Activated naive CD8-positive, alpha-beta T cell (primary cell): Measurements from ENCODE around the gene EFCAB6.
A peak's percentile ranks its signal among the peaks of the same experiment; 100 is the strongest.

Experiments used
- H3K27ac Mint-ChIP-seq: one replicate; pipeline ENCODE4 v1.8.0; 2021; ENCODE audit warnings: mixed read lengths
- H3K27me3 Mint-ChIP-seq: one replicate; pipeline ENCODE4 v1.8.0; 2021; ENCODE audit warnings: mixed read lengths
- H3K36me3 Mint-ChIP-seq: one replicate; pipeline ENCODE4 v1.8.0; 2021; ENCODE audit warnings: mixed read lengths
- H3K4me1 Mint-ChIP-seq: one replicate; pipeline ENCODE4 v1.8.0; 2021; ENCODE audit warnings: low read depth, mixed read lengths
- H3K4me3 Mint-ChIP-seq: one replicate; pipeline ENCODE4 v1.8.0; 2021; ENCODE audit warnings: mild to moderate bottlenecking, mixed read lengths
- H3K9me3 Mint-ChIP-seq: one replicate; pipeline ENCODE4 v1.8.0; 2021; ENCODE audit warnings: low read depth, mixed read lengths

EFCAB6 gene, protein sequence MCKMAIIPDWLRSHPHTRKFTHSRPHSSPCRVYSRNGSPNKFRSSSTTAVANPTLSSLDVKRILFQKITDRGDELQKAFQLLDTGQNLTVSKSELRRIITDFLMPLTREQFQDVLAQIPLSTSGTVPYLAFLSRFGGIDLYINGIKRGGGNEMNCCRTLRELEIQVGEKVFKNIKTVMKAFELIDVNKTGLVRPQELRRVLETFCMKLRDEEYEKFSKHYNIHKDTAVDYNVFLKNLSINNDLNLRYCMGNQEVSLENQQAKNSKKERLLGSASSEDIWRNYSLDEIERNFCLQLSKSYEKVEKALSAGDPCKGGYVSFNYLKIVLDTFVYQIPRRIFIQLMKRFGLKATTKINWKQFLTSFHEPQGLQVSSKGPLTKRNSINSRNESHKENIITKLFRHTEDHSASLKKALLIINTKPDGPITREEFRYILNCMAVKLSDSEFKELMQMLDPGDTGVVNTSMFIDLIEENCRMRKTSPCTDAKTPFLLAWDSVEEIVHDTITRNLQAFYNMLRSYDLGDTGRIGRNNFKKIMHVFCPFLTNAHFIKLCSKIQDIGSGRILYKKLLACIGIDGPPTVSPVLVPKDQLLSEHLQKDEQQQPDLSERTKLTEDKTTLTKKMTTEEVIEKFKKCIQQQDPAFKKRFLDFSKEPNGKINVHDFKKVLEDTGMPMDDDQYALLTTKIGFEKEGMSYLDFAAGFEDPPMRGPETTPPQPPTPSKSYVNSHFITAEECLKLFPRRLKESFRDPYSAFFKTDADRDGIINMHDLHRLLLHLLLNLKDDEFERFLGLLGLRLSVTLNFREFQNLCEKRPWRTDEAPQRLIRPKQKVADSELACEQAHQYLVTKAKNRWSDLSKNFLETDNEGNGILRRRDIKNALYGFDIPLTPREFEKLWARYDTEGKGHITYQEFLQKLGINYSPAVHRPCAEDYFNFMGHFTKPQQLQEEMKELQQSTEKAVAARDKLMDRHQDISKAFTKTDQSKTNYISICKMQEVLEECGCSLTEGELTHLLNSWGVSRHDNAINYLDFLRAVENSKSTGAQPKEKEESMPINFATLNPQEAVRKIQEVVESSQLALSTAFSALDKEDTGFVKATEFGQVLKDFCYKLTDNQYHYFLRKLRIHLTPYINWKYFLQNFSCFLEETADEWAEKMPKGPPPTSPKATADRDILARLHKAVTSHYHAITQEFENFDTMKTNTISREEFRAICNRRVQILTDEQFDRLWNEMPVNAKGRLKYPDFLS (N-terminal part only)

DNA sequence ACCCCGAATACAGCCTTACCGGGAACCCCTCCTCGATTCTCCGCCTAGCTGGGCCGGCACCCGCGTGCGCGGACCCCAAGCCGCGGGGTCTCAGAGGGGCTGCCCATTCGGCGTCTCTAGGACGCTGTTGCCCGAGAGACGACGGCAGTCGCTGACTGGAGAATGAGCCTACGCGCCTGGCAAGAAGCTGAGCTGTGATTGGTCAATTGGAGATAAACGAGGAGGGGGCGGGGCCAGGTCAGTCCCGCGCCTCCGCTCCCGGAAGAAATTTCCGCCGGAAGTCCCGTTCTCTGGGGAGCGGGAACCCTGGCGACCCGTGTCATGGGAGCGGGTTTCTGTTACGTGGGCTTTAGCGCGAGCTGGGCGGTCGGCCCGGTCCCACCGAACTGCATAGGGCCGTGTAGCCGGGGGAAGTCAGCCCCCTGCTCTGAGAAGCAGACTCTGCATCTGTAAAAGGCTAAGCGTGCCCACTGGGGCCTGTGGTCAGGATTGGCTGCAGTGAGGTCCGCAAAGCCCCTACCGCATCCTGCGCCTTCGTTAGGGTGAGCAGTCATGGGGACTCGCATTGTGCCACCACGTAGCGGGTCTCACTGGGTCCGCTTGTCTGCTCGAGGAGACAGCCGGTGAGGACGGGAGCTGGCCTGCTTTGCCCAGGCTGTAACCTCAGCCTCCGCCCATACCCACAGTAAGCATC, at the start of gene EFCAB6:
EFCAB6 (minus strand) TSS at position 157 of the 694 bp plus-strand sequence. CDS start 29,987 bp downstream, outside the sequence.
- Mint-ChIP-seq H3K4me3 (peak within 1 kb of the TSS; percentile 94), H3K4me1 (peaks cover 23% of the 10 kb centered on the region), H3K27me3 (no peaks in the 10 kb centered on the region), H3K27ac (peak within 1 kb of the TSS; percentile 82), H3K9me3 (no peaks in the 10 kb centered on the region), H3K36me3 (peaks cover 7% of the 10 kb centered on the region)

DNA sequence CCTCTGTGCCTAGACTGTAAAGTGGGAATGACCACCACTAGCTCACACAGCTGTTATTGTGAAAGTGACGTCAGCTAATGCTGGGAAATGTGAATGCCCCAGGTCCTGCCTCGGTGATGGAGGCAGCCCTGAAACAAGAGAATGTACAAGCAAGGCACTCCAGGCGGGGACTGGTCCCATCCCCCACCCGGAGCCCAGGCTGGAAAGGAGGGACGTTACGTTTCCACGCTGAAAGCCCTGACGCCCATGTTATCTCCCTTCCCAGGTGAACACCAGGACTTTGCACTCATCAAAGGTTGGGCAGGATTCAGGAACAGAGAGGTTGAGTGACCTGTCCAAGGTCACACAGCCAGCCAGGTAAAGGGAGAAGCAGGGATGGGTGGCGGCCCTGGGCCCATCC, 49.4 kb upstream of the EFCAB6 start:
- Mint-ChIP-seq H3K4me1 (peaks cover 4% of the 10 kb centered on the region), H3K27me3 (peaks cover 46% of the 10 kb centered on the region), H3K27ac (peak overlapping the region; percentile 8), H3K9me3 (no peaks in the 10 kb centered on the region), H3K36me3 (no peaks in the 10 kb centered on the region), H3K4me3 (peak overlapping the region; percentile 51)

DNA sequence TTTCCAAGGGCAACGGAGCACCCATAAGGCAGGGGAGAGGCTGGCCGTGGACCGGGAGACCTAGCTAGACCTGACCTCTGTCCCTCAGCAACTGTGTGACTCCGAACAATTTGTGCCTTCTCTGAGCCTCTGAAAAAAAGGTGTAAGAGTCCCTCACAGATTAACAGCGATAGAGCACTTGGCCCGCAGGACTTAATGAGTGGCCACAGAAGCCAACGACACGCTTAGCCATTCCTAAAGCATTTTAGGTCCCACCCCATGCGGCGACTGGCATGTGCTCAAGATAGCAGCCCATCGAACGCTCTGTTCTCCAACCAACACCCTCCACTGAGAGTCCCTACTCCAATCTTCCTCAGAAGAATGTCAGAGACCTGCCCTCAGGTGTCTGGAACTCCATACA, 48.7 kb upstream of the EFCAB6 start:
- Mint-ChIP-seq H3K27ac (no peak overlapping the region), H3K4me3 (peak overlapping the region; percentile 25), H3K36me3 (no peaks in the 10 kb centered on the region), H3K4me1 (peaks cover 4% of the 10 kb centered on the region), H3K27me3 (peaks cover 43% of the 10 kb centered on the region), H3K9me3 (no peaks in the 10 kb centered on the region)

DNA sequence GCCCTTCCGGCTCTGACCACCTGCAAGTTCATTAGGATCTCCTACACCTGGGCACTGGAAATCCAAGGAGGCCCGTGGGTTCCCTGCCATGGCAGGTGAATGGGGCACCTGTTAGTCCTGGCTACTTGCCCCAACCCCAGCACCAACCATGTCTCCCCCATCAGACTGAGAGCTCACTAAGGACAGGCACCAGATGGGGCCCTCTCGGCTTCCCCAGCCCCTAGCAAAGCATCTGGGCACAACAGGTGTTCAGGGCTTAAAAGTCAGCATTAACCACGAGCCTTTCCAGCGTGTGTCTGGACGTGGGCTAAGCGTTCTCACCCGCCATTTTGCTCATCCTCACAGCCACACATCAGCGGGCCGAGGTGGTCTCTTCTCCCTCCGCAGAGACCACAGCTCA, 48.0 kb upstream of the EFCAB6 start:
- Mint-ChIP-seq H3K9me3 (no peaks in the 10 kb centered on the region), H3K36me3 (no peaks in the 10 kb centered on the region), H3K4me1 (peaks cover 4% of the 10 kb centered on the region), H3K27ac (no peak overlapping the region), H3K27me3 (peaks cover 42% of the 10 kb centered on the region), H3K4me3 (no peak overlapping the region)

DNA sequence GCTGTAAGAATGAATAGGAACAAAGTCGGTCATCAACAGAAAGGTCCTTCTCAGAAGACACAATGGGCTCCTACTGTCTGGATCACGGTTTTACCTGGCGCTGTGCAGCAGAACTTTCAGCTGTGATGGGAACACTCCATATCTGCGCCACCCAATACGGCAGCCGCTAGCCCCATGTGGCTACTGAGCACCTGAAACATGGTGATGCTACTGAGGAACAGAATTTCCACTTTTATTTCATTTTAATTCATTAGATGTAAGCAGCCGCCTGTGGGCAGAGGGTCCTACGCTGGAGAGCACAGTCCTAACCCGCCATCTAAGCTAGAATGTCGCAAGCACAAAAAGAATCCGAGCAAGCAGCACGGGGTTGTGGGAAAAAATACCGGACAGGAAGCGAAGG, 47.5 kb upstream of the EFCAB6 start:
- Mint-ChIP-seq H3K4me3 (no peak overlapping the region), H3K9me3 (no peaks in the 10 kb centered on the region), H3K4me1 (peaks cover 4% of the 10 kb centered on the region), H3K27me3 (peaks cover 37% of the 10 kb centered on the region), H3K36me3 (no peaks in the 10 kb centered on the region), H3K27ac (no peak overlapping the region)

DNA sequence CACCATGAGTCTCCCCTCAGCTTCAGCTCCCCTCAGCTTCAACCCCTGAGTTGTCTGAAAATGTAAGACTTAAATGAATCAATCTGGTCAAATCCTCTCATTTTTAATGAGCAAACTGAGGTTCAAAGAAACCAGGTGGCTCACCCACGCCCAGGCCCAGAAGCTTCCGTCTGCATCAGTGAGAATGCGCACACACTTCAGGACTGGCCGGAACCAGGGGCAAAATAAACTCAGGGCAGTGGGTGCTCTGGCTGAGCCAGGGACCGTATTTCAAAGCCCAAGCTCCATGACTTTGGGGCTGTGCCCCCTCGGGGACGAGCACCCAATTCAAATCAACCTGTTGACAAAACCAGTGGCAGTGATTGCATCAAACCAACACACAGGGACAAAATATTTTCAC, 47.1 kb upstream of the EFCAB6 start:
- Mint-ChIP-seq H3K9me3 (no peaks in the 10 kb centered on the region), H3K4me1 (peaks cover 4% of the 10 kb centered on the region), H3K27ac (no peak overlapping the region), H3K4me3 (no peak overlapping the region), H3K36me3 (no peaks in the 10 kb centered on the region), H3K27me3 (peaks cover 34% of the 10 kb centered on the region)

DNA sequence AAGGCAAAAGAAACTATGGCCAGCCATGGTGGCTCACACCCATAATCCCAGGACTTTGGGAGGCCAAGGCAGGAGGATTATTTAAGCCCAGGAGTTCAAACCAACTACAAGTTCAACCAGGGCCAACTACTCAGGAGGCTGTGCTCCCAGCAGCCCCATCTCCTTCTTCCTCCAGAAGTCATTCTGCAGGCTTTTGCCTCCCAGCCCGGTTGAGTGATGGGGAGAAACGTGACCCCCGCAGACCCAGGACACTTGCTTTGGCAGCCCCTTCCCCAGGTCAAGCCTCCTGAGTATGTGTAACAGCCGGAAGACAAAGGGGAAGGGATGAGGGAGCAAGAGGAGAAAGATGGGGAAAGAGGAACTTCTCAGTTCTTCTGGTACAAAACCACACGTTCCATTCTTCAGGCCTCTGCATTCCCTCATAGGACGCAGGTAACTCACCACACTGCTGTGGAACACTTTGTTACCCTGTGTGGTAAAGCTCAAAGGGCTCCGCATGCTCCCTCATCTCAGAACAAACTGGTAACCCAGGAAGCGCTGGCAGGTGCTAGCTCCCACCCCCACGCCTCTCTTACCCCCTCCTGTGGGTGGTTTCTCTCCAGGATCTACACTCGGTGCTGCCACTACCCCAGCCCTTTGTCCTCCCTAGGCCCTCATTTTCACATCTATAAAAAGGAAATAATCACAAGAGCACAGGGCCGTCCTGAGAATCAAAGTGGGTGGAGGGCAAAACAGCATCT, 46.2 kb upstream of the EFCAB6 start:
- H3K9me3 Mint-ChIP-seq, result no peaks in the 10 kb centered on the region
- no peak overlapping the region for H3K27ac Mint-ChIP-seq
- peaks cover 26% of the 10 kb centered on the region for H3K27me3 Mint-ChIP-seq

DNA sequence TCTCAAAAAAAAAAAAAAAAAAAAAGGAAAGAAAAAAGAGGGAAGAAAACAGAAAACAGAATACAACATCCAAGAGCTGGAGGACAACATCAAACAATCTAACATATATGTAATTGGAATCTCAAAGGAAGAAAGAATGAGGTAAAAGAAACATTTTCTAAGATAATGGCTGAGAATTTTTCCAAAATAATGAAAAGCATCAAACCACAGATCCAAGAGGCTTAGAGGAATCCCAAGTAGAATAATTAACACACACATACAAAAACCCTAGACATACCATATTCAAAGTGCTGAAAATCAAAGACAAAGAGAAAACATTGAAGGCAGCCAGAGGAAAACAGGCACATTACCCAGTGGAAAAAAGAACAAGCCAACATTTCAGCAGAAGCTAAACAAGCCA, 45.3 kb upstream of the EFCAB6 start:
- Mint-ChIP-seq H3K9me3 (no peaks in the 10 kb centered on the region), H3K4me3 (no peak overlapping the region), H3K27me3 (peaks cover 20% of the 10 kb centered on the region), H3K27ac (no peak overlapping the region), H3K36me3 (no peaks in the 10 kb centered on the region), H3K4me1 (no peaks in the 10 kb centered on the region)

More for the DNA sequence above, 46.2 kb upstream of the EFCAB6 start:
- Mint-ChIP-seq H3K4me3 (no peak overlapping the region), H3K4me1 (peaks cover 4% of the 10 kb centered on the region), H3K36me3 (no peaks in the 10 kb centered on the region)

DNA sequence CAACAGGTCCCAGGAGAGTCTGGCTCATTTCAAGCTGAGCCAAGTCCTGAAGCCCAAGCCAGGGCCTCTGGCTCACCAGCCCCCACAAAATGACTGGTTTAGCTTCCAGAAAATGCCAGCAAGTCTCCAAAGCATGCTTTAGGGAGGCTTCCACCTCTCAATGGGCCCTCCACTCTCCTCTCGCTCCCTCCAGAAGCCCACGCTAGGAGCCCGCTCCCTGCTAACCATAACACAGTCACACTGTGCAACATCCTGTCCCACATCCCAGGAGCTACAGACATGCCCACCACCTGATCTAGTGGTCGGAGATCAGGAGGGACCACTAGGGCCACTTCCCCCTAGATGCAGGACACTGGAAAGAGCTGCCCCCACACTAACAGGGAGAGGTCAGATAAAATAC, 43.3 kb upstream of the EFCAB6 start:
- Mint-ChIP-seq H3K4me1 (no peaks in the 10 kb centered on the region), H3K9me3 (no peaks in the 10 kb centered on the region), H3K27ac (no peak overlapping the region), H3K36me3 (no peaks in the 10 kb centered on the region), H3K27me3 (peaks cover 17% of the 10 kb centered on the region), H3K4me3 (no peak overlapping the region)

DNA sequence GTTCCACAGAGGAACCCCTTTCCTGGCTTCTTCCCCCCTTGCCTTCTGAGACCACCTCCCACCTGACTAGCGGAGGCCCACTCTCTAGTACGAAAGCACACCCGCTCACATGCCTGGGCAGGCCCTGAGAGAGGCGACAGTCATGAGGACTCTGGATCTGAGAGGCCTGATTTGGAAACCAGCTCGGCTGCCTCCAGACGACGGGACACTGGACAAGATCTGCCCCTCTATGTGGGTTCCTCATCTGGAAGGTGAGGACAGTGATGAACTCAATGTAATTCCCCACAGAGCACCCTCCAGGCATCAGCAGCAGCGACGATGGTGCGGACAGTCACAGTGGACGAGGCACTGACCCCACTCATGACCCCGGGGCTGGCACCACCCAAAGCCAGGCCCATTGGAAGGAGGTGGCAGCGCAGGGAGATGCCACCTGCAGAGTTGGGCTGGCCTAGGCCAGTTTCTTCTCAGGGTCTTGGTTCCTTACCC, 42.7 kb upstream of the EFCAB6 start:
- H3K27me3 Mint-ChIP-seq, result peaks cover 11% of the 10 kb centered on the region
- no peaks in the 10 kb centered on the region for H3K9me3 Mint-ChIP-seq
- H3K36me3 Mint-ChIP-seq, result no peaks in the 10 kb centered on the region
- H3K4me3 Mint-ChIP-seq, result no peak overlapping the region
- H3K27ac Mint-ChIP-seq, result no peak overlapping the region
- no peaks in the 10 kb centered on the region for H3K4me1 Mint-ChIP-seq

DNA sequence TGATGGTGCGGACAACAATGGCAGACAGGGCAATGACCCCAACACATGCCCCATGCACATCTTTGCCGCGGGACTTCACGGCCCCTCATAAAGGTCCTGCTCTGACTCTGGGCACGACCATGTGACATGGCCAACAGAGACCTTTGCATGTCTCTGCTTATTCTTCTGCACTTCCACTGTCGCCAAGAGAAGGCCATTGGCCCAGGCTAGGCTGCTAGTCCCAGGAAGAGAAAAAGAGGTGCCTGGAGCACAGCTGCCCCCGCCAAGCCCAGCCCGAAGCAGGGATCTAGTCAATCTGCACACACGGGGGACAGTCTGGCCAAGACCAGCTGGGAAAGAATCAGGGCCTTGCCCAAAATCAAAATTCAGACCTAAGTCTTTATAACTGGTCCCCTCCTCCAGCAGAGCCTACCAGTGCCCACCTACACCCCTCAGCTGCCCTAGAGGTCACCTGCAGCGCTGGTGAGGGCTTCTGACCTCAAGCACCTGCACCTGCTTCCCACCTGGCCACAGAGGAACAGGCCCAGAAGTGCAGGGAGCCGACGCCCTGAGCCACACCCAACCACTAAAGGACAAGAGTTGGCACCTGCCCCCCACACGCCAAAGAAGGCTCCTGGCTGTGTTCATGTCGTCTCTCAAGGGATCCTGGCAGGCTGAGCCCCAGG, 42.1 kb upstream of the EFCAB6 start:
- H3K36me3 Mint-ChIP-seq, result no peaks in the 10 kb centered on the region
- H3K4me1 Mint-ChIP-seq, result no peaks in the 10 kb centered on the region
- H3K27me3 Mint-ChIP-seq, result peaks cover 9% of the 10 kb centered on the region
- no peak overlapping the region for H3K4me3 Mint-ChIP-seq
- no peaks in the 10 kb centered on the region for H3K9me3 Mint-ChIP-seq
- no peak overlapping the region for H3K27ac Mint-ChIP-seq

DNA sequence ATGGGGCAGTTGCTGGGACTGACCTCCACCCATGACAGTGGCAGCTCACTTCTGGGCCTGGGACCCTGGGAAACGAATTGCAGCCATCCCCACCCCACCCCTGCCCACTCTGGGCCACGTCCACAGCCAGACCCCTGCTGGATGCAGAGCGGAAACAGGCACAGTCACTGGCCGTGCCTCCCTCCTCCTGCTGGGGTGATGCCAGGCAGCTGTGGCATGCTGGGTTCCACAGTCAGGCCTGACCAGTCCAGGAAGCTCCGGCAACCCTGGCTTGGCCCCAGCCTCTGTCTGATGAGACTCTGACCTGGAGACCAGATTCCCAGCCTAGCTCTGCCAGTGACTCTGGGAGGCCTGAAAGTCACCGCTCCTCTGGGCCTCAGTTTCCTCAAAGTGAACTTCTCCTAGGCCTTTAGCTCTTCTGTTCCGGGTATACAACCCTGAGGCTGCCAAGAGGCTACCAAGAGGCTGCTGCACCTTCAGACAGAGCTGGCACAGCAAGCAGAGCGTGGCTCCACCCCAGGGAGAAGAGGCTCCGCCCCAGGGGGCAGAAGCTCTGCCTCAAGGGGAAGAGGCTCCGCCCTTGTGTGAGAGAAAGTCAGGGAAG, 41.3 kb upstream of the EFCAB6 start:
- Mint-ChIP-seq H3K4me3 (no peak overlapping the region), H3K27me3 (peaks cover 2% of the 10 kb centered on the region), H3K4me1 (no peaks in the 10 kb centered on the region), H3K9me3 (no peaks in the 10 kb centered on the region), H3K36me3 (no peaks in the 10 kb centered on the region), H3K27ac (no peak overlapping the region)
